Esophagus squamous epithelium (tissue), 4 donors: ENCODE results near the gene CNPPD1.

ENCODE experiments used
- POLR2A ChIP-seq, 4 donors: fragments of 450-650 bp; IDR thresholded peaks; one replicate each; pipeline ENCODE4 v1.6.1; 2017; ENCODE audit warnings: antibody characterized with exemption in 4 of 4, mild to moderate bottlenecking in 4 of 4, moderate library complexity in 3 of 4
- TF ChIP-seq, protein P1 (sequence below), 6 experiments: fragments of 450-650 bp in 4 of 6; fragments of 200-600 bp in 2 of 6; sonication (generic) in 2 of 6; IDR thresholded peaks; one replicate each; pipeline ENCODE4 v1.5.1; 2016 to 2019; ENCODE audit warnings: antibody characterized with exemption in 6 of 6, mild to moderate bottlenecking in 4 of 6, moderate library complexity in 4 of 6

DNA sequence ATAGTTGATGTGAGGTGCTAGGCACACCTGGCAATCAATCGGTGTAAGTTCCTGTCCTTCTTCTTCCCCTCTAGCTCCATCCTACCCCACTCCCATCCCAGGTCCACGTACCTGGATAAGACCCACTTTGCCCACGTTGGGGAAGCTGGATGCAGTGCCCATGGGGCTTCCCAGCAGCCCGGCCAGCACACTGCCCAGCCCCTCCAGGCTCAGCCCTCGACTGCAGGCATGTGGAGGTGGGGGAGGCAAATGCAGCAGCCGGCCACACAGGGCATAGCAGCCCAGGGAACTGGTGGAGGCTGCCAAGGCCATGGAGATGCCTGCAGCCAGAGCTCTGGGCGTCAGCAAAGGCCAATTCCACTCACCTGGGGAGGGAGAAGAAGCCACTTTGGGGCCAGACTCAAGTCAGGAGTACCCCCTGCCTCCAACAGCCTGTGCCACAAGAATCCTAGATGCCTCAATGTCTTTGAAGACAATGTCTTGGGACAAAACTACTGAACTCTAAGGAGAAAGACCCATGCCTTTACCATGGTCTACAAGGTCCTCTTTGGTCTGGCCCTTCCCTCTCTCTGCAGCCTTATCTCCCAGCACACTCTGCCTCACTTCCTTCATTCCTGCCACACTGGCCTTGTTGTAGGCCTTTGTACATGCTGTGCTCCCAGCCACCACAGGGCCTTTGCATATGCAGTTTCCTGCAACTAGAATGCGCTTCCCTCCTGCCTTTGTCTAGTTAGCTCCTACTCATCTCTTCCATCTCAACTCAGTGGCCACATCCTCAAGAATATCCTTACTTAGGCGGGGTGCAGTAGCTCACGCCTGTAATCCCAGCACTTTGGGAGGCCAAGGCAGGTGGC, 11.4 kb downstream of the CNPPD1 start:
- TF ChIP-seq, protein P1, sequence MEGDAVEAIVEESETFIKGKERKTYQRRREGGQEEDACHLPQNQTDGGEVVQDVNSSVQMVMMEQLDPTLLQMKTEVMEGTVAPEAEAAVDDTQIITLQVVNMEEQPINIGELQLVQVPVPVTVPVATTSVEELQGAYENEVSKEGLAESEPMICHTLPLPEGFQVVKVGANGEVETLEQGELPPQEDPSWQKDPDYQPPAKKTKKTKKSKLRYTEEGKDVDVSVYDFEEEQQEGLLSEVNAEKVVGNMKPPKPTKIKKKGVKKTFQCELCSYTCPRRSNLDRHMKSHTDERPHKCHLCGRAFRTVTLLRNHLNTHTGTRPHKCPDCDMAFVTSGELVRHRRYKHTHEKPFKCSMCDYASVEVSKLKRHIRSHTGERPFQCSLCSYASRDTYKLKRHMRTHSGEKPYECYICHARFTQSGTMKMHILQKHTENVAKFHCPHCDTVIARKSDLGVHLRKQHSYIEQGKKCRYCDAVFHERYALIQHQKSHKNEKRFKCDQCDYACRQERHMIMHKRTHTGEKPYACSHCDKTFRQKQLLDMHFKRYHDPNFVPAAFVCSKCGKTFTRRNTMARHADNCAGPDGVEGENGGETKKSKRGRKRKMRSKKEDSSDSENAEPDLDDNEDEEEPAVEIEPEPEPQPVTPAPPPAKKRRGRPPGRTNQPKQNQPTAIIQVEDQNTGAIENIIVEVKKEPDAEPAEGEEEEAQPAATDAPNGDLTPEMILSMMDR (IDR thresholded peaks at IDR 0.05) = no peak
- no peak for TF ChIP-seq POLR2A (IDR thresholded peaks at IDR 0.05)
